Adrenal gland (tissue), 12 donors: ENCODE results near the gene KCNA1. TPM values are rescaled to one million over a fixed set of nuclear protein-coding genes. Genes with fewer than 3 reads are reported as not detected.

ENCODE experiments used
- DNase-seq, 7 donors: peaks; one replicate each; pipeline ENCODE4 v3.0.0-alpha.2; 2019 to 2020
- H3K27ac ChIP-seq, 5 donors: fragments of 200-600 bp; sonication (generic) in 4 of 5; 1 replicate in 3 of 5; 2 replicates in 2 of 5; pipeline versions ENCODE4 v1.5.1 to v1.8.0; 2016 to 2020; ENCODE audit warnings: mild to moderate bottlenecking in 1 of 5
- H3K27me3 ChIP-seq: fragments of 200-600 bp; 2 replicates; pipeline ENCODE4 v1.8.0; 2021
- H3K36me3 ChIP-seq, 2 donors: fragments of 200-600 bp; replicated peaks in 1 of 2; 1 replicate in 1 of 2; 2 replicates in 1 of 2; pipeline versions ENCODE4 v1.5.1 to v1.8.0; 2018 to 2022
- H3K4me1 ChIP-seq, 2 donors: fragments of 200-600 bp; replicated peaks in 1 of 2; 1 replicate in 1 of 2; 2 replicates in 1 of 2; pipeline versions ENCODE4 v1.5.1 to v1.8.0; 2018 to 2021
- H3K4me3 ChIP-seq, 4 donors: fragments of 200-600 bp; sonication (generic) in 3 of 4; one replicate each; pipeline ENCODE4 v1.5.1; 2016 to 2018
- H3K9me3 ChIP-seq, 3 donors: fragments of 200-600 bp; sonication (generic) in 1 of 3; replicated peaks in 1 of 3; 1 replicate in 2 of 3; 2 replicates in 1 of 3; pipeline versions ENCODE4 v1.5.1 to v1.8.0; 2016 to 2021
- CTCF ChIP-seq, 6 experiments: fragments of 450-650 bp in 4 of 6; fragments of 200-600 bp in 2 of 6; sonication (generic) in 1 of 6; IDR thresholded peaks; 1 replicate in 5 of 6; 2 replicates in 1 of 6; pipeline versions ENCODE4 v1.5.1 to v1.8.0; 2016 to 2021; ENCODE audit warnings: antibody characterized with exemption in 6 of 6, mild to moderate bottlenecking in 2 of 6, moderate library complexity in 1 of 6
- POLR2A ChIP-seq, 2 donors: fragments of 450-650 bp; IDR thresholded peaks; one replicate each; pipeline ENCODE4 v1.6.1; 2017; ENCODE audit warnings: antibody characterized with exemption in 2 of 2, mild to moderate bottlenecking in 2 of 2, moderate library complexity in 1 of 2
- WGBS, 4 donors: extraction: QIAGEN DNeasy Blood & Tissue Kit in 2 of 4; methylation state at CpG; one replicate each; pipeline versions ENCODE4 v1.1.5 to v1.1.7; 2013 to 2017; 5-methylcytosine and 5-hydroxymethylcytosine counted together
- intact Hi-C, 2 donors: fragments of 100-400 bp; cut with DNase I; formaldehyde crosslinking; loops; one replicate each; pipeline versions ENCODE4 v1.14.1 to v1.15.0; 2022 to 2023
- polyA plus RNA-seq, 3 donors: library from polyadenylated mRNA; stranded (reverse); fragments of 200-250 nt in 2 of 3; fragments of 350-450 nt in 1 of 3; fragmentation: Illumina TruSeq in 1 of 3; extraction: RNeasy Lipid Tissue Mini Kit (QIAGEN cat#74804) in 1 of 3; gene quantifications; one replicate each; pipeline ENCODE4 v1.2.3, GENCODE V29; 2013 to 2014
- total RNA-seq, 9 donors: library from RNA; depleted of rRNA in 4 of 9; stranded (reverse); fragments of >200 nt in 4 of 9; fragments of 120-200 nt in 1 of 9; fragmentation: NEBNext Ultra II Directional in 1 of 9; extraction: Animal tissue kit (Norgen Biotek cat#: 25700) in 1 of 9; gene quantifications; one replicate each; pipeline versions ENCODE4 v1.1.0 to v1.2.4, GENCODE V29; 2013 to 2023
- donor health status: healthy with polysubstance abuse.
- donor health status: Bipolar disorder and iron deficiency.
- donor health status: DM: yes; HTN: yes; CAD: no.
- donor health status: DM: no; HTN: no; CAD: no.
- donor health status: DM: no; HTN: no; CAD: no.
- donor health status: DM: yes; HTN: yes; CAD: no.

Gene KCNA1
- total and polyA plus RNA-seq, 12 donors, result under 0.01 TPM; not detected in 11

- 74 to 79% (median 75%) methylated on average over 16 of the region's 16 CpGs for WGBS, 4 donors
- Histone ChIP-seq H3K4me3 (no peak overlapping the region), H3K27ac (no peak overlapping the region), H3K4me1 (no peaks in the 10 kb centered on the region), H3K9me3 (no peaks in the 10 kb centered on the region), H3K36me3 (no peaks in the 10 kb centered on the region), H3K27me3 (peaks cover 3% of the 10 kb centered on the region)
- no peak for TF ChIP-seq CTCF (IDR thresholded peaks at IDR 0.05)
- TF ChIP-seq POLR2A (IDR thresholded peaks at IDR 0.05), result no peak
- intact Hi-C loops, result no loop called here
- no peak for DNase-seq
Observed at GRCh38 chr12:4939418-4940023, 29.8 kb downstream of the KCNA1 start.

- no peaks in the 10 kb centered on the region for H3K27me3 ChIP-seq
- no peaks in the 10 kb centered on the region for H3K36me3 ChIP-seq
- no peak for TF ChIP-seq POLR2A (IDR thresholded peaks at IDR 0.05)
- no peak for TF ChIP-seq CTCF (IDR thresholded peaks at IDR 0.05)
- H3K9me3 ChIP-seq, result no peaks in the 10 kb centered on the region
- intact Hi-C loops, result no loop called here
- 77 to 84% (median 80%) methylated on average over 10 of the region's 10 CpGs for whole genome bisulfite sequencing, 4 donors
- H3K4me1 ChIP-seq, result no peaks in the 10 kb centered on the region
- H3K27ac ChIP-seq, result no peak overlapping the region
- DNase-seq, result no peak
- H3K4me3 ChIP-seq, result no peak overlapping the region
Observed at GRCh38 chr12:4943067-4943937, 33.6 kb downstream of the KCNA1 start.

- no peak overlapping the region for H3K4me3 ChIP-seq
- intact Hi-C loops, result no loop called here
- 66 to 89% (median 78%) methylated on average over 1 to 4 of the region's 4 CpGs for WGBS, 4 donors
- no peak overlapping the region for H3K27ac ChIP-seq
- no peaks in the 10 kb centered on the region for H3K36me3 ChIP-seq
- H3K9me3 ChIP-seq, result no peaks in the 10 kb centered on the region
- H3K4me1 ChIP-seq, result no peaks in the 10 kb centered on the region
- no peaks in the 10 kb centered on the region for H3K27me3 ChIP-seq
- no peak for TF ChIP-seq POLR2A (IDR thresholded peaks at IDR 0.05)
- DNase-seq, result no peak
Observed at GRCh38 chr12:4943938-4944284, 34.2 kb downstream of the KCNA1 start.

GRCh38 chr12:4947253-4947652 lies 37.5 kb downstream of the KCNA1 start:
- Histone ChIP-seq H3K27me3 (no peaks in the 10 kb centered on the region), H3K27ac (no peak overlapping the region), H3K4me1 (no peaks in the 10 kb centered on the region), H3K36me3 (no peaks in the 10 kb centered on the region), H3K9me3 (no peaks in the 10 kb centered on the region), H3K4me3 (no peak overlapping the region)
- 52 to 73% (median 68%) methylated on average over 12 of the region's 12 CpGs for WGBS, 4 donors
- no peak for TF ChIP-seq CTCF (IDR thresholded peaks at IDR 0.05)
- no peak for TF ChIP-seq POLR2A (IDR thresholded peaks at IDR 0.05)
- DNase-seq, result no peak
- intact Hi-C loops, result no loop called here
